HepG2 (cell line): Measurements from ENCODE around the gene CBLN1. TPM values are rescaled to one million over a fixed set of nuclear protein-coding genes. Genes with fewer than 3 reads are reported as not detected.

Experiments
- ATAC-seq: fragments of 200-7000 bp; cut with Tn5 transposase; 3 replicates; pipeline ENCODE4 v1.9.1; 2020; ENCODE audit warnings: mild to moderate bottlenecking, moderate library complexity
- BruUV-seq: library from RNA; stranded (reverse); fragments of 400-500 nt; replicated peaks from 2 replicates; lab custom pipeline; 2021; lab: Mats Ljungman, UMichigan
- CTCF ChIA-PET: fragments of 300-600 bp; formaldehyde crosslinking; extraction: SDS; loops from one replicate; lab custom pipeline; 2021; ENCODE audit warnings: low total read pairs, inconsistent platforms, low intra/inter-chr PET ratio; lab: Yijun Ruan, JAX
- POLR2A ChIA-PET: fragments of 350-600 bp; sonication (Branson Sonifier 250); formaldehyde crosslinking; loops from one replicate; lab custom pipeline; 2020; ENCODE audit warnings: antibody characterized with exemption, inconsistent platforms; lab: Yijun Ruan, JAX
- DNase-seq: peaks from one replicate; pipeline ENCODE4 v3.0.0-alpha.2; 2015; ENCODE audit warnings: low spot score
- FAIRE-seq: peaks from 3 replicates; lab custom pipeline; 2011; peaks lifted over from hg19 to GRCh38; lab: Jason Lieb, UNC
- H2AFZ ChIP-seq: one replicate; pipeline ENCODE4 v1.6.1; 2011; ENCODE audit warnings: low read length, inconsistent platforms
- H3K27ac ChIP-seq: fragments of 300-600 bp; 3 replicates; pipeline ENCODE4 v1.8.0; 2011; ENCODE audit warnings: mixed run types, mild to moderate bottlenecking, mixed read lengths, low read length, inconsistent platforms; ENCODE audit not compliant: insufficient read depth; ENCODE audit errors: extremely low read length
- H3K27me3 ChIP-seq, 2 experiments: fragments of 200-600 bp in 1 of 2; 2 replicates in 1 of 2; 3 replicates in 1 of 2; pipeline versions ENCODE4 v1.6.0 to v1.8.0; 2011; ENCODE audit warnings: low read length in 2 of 2, mild to moderate bottlenecking in 2 of 2, moderate library complexity in 2 of 2, inconsistent platforms in 1 of 2; ENCODE audit not compliant: insufficient read depth in 2 of 2, control insufficient read depth in 1 of 2
- H3K36me3 ChIP-seq, 2 experiments: fragments of 200-600 bp in 1 of 2; replicated peaks in 1 of 2; 2 replicates in 1 of 2; 3 replicates in 1 of 2; pipeline versions ENCODE4 v1.5.1 to v1.8.0; 2011; ENCODE audit warnings: low read length in 2 of 2, inconsistent platforms in 1 of 2; ENCODE audit not compliant: insufficient read depth in 2 of 2, control insufficient read depth in 1 of 2
- H3K4me1 ChIP-seq: 2 replicates; pipeline ENCODE4 v1.5.1; 2012; ENCODE audit warnings: low read length, inconsistent platforms; ENCODE audit not compliant: insufficient read depth
- H3K4me2 ChIP-seq: 2 replicates; pipeline ENCODE4 v1.6.0; 2011; ENCODE audit warnings: low read depth, low read length, inconsistent platforms
- H3K4me3 ChIP-seq, 3 experiments: fragments of 200-600 bp in 1 of 3; sonication (generic), shearing (Covaris generic) in 1 of 3; replicated peaks in 1 of 3; 2 replicates each; pipeline ENCODE4 v1.5.1; 2011 to 2016; ENCODE audit warnings: low read length in 3 of 3, inconsistent platforms in 2 of 3, low read depth in 2 of 3, mild to moderate bottlenecking in 2 of 3, control low read depth in 1 of 3, mixed read lengths in 1 of 3; ENCODE audit not compliant: insufficient read depth in 1 of 3
- H3K79me2 ChIP-seq: one replicate; pipeline ENCODE4 v1.6.1; 2011; ENCODE audit warnings: low read length, inconsistent platforms; ENCODE audit not compliant: insufficient read depth
- H3K9ac ChIP-seq: 2 replicates; pipeline ENCODE4 v1.6.0; 2011; ENCODE audit warnings: mild to moderate bottlenecking, low read depth, low read length, inconsistent platforms; ENCODE audit not compliant: insufficient read depth
- H3K9me3 ChIP-seq: 2 replicates; pipeline ENCODE4 v1.5.1; 2012; ENCODE audit warnings: mild to moderate bottlenecking, low read length
- H4K20me1 ChIP-seq: 2 replicates; pipeline ENCODE4 v1.6.0; 2011; ENCODE audit warnings: inconsistent platforms, mild to moderate bottlenecking, low read length, moderate library complexity; ENCODE audit not compliant: insufficient read depth
- GLMP ChIP-seq: sonication (generic); formaldehyde crosslinking; IDR thresholded peaks from 2 replicates; pipeline ENCODE4 v1.9.0; 2021; ENCODE audit warnings: missing genetic modification reagents, mild to moderate bottlenecking, borderline replicate concordance
- KLF12 ChIP-seq: sonication (generic); formaldehyde crosslinking; IDR thresholded peaks from 2 replicates; pipeline ENCODE4 v1.4.0; 2020; ENCODE audit warnings: missing genetic modification reagents, borderline replicate concordance
- RELA ChIP-seq: sonication (generic); formaldehyde crosslinking; IDR thresholded peaks from 2 replicates; pipeline ENCODE4 v1.4.0; 2020; ENCODE audit warnings: missing genetic modification reagents
- STAT6 ChIP-seq: sonication (generic); formaldehyde crosslinking; IDR thresholded peaks from 2 replicates; pipeline ENCODE4 v1.4.0; 2020; ENCODE audit warnings: missing genetic modification reagents, mild to moderate bottlenecking, borderline replicate concordance
- TBL1XR1 ChIP-seq: fragments of 150-350 bp; IDR thresholded peaks from 2 replicates; pipeline ENCODE4 v1.6.1; 2014; ENCODE audit warnings: borderline replicate concordance, low read length; ENCODE audit not compliant: partially characterized antibody
- ZNF768 ChIP-seq: sonication (generic); formaldehyde crosslinking; IDR thresholded peaks from 2 replicates; pipeline ENCODE4 v1.4.0; 2020; ENCODE audit warnings: missing genetic modification reagents
- ZNF878 ChIP-seq: sonication (generic); formaldehyde crosslinking; IDR thresholded peaks from 2 replicates; pipeline ENCODE4 v1.8.1; 2023; ENCODE audit warnings: mild to moderate bottlenecking, missing genetic modification reagents, moderate library complexity
- WGBS: methylation state at CpG from one replicate; pipeline ENCODE4 v1.1.6; 2017; ENCODE audit warnings: low lambda C conversion rate; 5-methylcytosine and 5-hydroxymethylcytosine counted together
- in situ Hi-C: cut with HindIII; loops from 2 replicates; pipeline ENCODE4 v1.10.0; 2017; ENCODE audit warnings: low pct_unique_long_range_greater_than_20kb; ENCODE audit not compliant: extremely low pct_ligation_motif_present
- intact Hi-C: fragments of 100-400 bp; cut with micrococcal nuclease; formaldehyde crosslinking; loops from one replicate; pipeline ENCODE4 v1.10.0; 2022; ENCODE audit not compliant: unreplicated experiment
- polyA plus RNA-seq, 8 experiments: library from polyadenylated mRNA; depleted of rRNA in 3 of 8; stranded (reverse) in 7 of 8; unstranded in 1 of 8; fragments of >200 nt; fragmentation: Illumina TruSeq in 4 of 8; extraction: Trizol in 4 of 8; gene quantifications; 2 replicates each; pipeline versions ENCODE4 v1.2.1 to v1.2.3, GENCODE V29; 2011 to 2016; ENCODE audit warnings: low read depth in 4 of 8, missing spikeins in 1 of 8, mixed read lengths in 1 of 8; ENCODE audit not compliant: insufficient read depth in 1 of 8
- total RNA-seq, 5 experiments: library from RNA; depleted of rRNA; stranded (reverse); fragments of >200 nt; fragmentation: Illumina TruSeq; extraction: Trizol; gene quantifications; 2 replicates each; pipeline ENCODE4 v1.2.3, GENCODE V29; 2016; ENCODE audit warnings: low read depth in 1 of 5

The CBLN1 gene
- total and polyA plus RNA-seq, 2 of the 13 experiments (the other 11 are each of a cell fraction or from before 2014, with no cell fraction given) = not detected

GRCh38 chr16:49283376-49284049, 1.9 kb upstream of the CBLN1 start:
- no peaks in the 10 kb centered on the region for H3K4me1 ChIP-seq
- ATAC-seq (no peak), DNase-seq (no peak), FAIRE-seq (no peak)
- in situ Hi-C loops (no loop called here), intact Hi-C loops (no loop called here)
- peaks cover 2 to 56% of the 10 kb centered on the region in 2 experiments; a peak in 4 of 5 replicates for H3K27me3 ChIP-seq
- H3K9ac ChIP-seq = no peak overlapping the region
- no peak overlapping the region for H3K4me2 ChIP-seq
- no peaks in the 10 kb centered on the region for H3K9me3 ChIP-seq
- POLR2A ChIA-PET = no interaction called here
- no TSS peak for BruUV-seq
- 14% methylated on average over 19 of the region's 25 CpGs for WGBS
- CTCF ChIA-PET = no interaction called here
- H2AFZ ChIP-seq = no peak overlapping the region
- no peak overlapping the region for H3K4me3 ChIP-seq
- H4K20me1 ChIP-seq = no peaks in the 10 kb centered on the region
- no peaks in the 10 kb centered on the region for H3K36me3 ChIP-seq
- TF ChIP-seq TBL1XR1 (no peak), ZNF878 (CRISPR knock-in tag) (no peak), STAT6 (CRISPR knock-in tag) (no peak), KLF12 (CRISPR knock-in tag) (no peak), GLMP (CRISPR knock-in tag) (no peak), ZNF768 (CRISPR knock-in tag) (no peak), RELA (CRISPR knock-in tag) (no peak)
- no peaks in the 10 kb centered on the region for H3K79me2 ChIP-seq
- no peak overlapping the region for H3K27ac ChIP-seq
